Measurements from ENCODE around the gene SPRYD3. TPM values are rescaled to one million over a fixed set of nuclear protein-coding genes. Genes with fewer than 3 reads are reported as not detected.

SPRYD3 gene
- polyA plus RNA-seq, 3 donors = 17.1 to 19.2 (median 18.0) TPM

GRCh38 chr12:53064613-53065436 lies 14.4 kb downstream of the SPRYD3 start:
- no peak for DNase-seq (ENCODE audit: low read depth in 3 of 3, low spot score in 2 of 3)

- DNase-seq (ENCODE audit: low read depth in 3 of 3, low spot score in 2 of 3) = no peak
Measured at GRCh38 chr12:53063708-53064612, 15.2 kb downstream of the SPRYD3 start.

GRCh38 chr12:53062977-53063707 lies 16.0 kb downstream of the SPRYD3 start:
- DNase-seq (ENCODE audit: low read depth in 3 of 3, low spot score in 2 of 3) = no peak

- no peak for DNase-seq (ENCODE audit: low read depth in 3 of 3, low spot score in 2 of 3)
Measured at GRCh38 chr12:53062011-53062961, 16.9 kb downstream of the SPRYD3 start.

GRCh38 chr12:53061404-53062010 lies 17.7 kb downstream of the SPRYD3 start:
- DNase-seq (ENCODE audit: low read depth in 3 of 3, low spot score in 2 of 3) = no peak

- no peak for DNase-seq (ENCODE audit: low read depth in 3 of 3, low spot score in 2 of 3)
Measured at GRCh38 chr12:53060721-53061276, 18.4 kb downstream of the SPRYD3 start.

GRCh38 chr12:53060064-53060720 lies 19.0 kb downstream of the SPRYD3 start:
- no peak for DNase-seq (ENCODE audit: low read depth in 3 of 3, low spot score in 2 of 3)

- DNase-seq (ENCODE audit: low read depth in 3 of 3, low spot score in 2 of 3) = no peak
Measured at GRCh38 chr12:53059434-53060063, 19.6 kb downstream of the SPRYD3 start.

- DNase-seq (ENCODE audit: low read depth in 3 of 3, low spot score in 2 of 3) = no peak
Measured at GRCh38 chr12:53058674-53059433, 20.3 kb downstream of the SPRYD3 start.

- DNase-seq (ENCODE audit: low read depth in 3 of 3, low spot score in 2 of 3) = no peak
Measured at GRCh38 chr12:53057816-53058500, 21.2 kb downstream of the SPRYD3 start.

- DNase-seq (ENCODE audit: low read depth in 3 of 3, low spot score in 2 of 3) = no peak
Measured at GRCh38 chr12:53056901-53057300, 22.3 kb downstream of the SPRYD3 start.

- DNase-seq (ENCODE audit: low read depth in 3 of 3, low spot score in 2 of 3) = no peak
Measured at GRCh38 chr12:53056296-53056695, 22.9 kb downstream of the SPRYD3 start.

- DNase-seq (ENCODE audit: low read depth in 3 of 3, low spot score in 2 of 3) = no peak
Measured at GRCh38 chr12:53055471-53056266, 23.5 kb downstream of the SPRYD3 start.

GRCh38 chr12:53054112-53054878 lies 24.9 kb downstream of the SPRYD3 start:
- DNase-seq (ENCODE audit: low read depth in 3 of 3, low spot score in 2 of 3) = peak in 1 of 3 donors; percentile 90
